Pulmonary artery endothelial cell (primary cell): ENCODE results near the gene TNFRSF14. TPM values are rescaled to one million over a fixed set of nuclear protein-coding genes. Genes with fewer than 3 reads are reported as not detected.
"Not testable (repeated sequence)": the region's sequence is repeated elsewhere in the genome, so short reads cannot be mapped to it uniquely, and the experiment has no call there.

Experiments
- DNase-seq: peaks from one replicate; pipeline ENCODE4 v3.0.0-alpha.2; 2011; ENCODE audit warnings: low read depth, low spot score
- total RNA-seq: library from RNA; depleted of rRNA; stranded (reverse); fragments of >200 nt; gene quantifications from 2 replicates; pipeline ENCODE4 v1.2.3, GENCODE V29; 2014

TNFRSF14 gene
- total RNA-seq, 1 donor from 2014 or later: 25.5 TPM

GRCh38 chr1:2553076-2553475, 3.1 kb upstream of the TNFRSF14 start:
- DNase-seq: not testable (repeated sequence)

- DNase-seq: no peak
Measured at GRCh38 chr1:2553871-2554620, 2.1 kb upstream of the TNFRSF14 start.

GRCh38 chr1:2554621-2555387, 1.4 kb upstream of the TNFRSF14 start:
- DNase-seq: no peak

- no peak for DNase-seq
Measured at GRCh38 chr1:2555634-2556276, 416 bp upstream of the TNFRSF14 start.

GRCh38 chr1:2556678-2557481, 709 bp downstream of the TNFRSF14 start:
- DNase-seq: no peak

- no peak for DNase-seq
Measured at GRCh38 chr1:2557482-2558400, 1.6 kb downstream of the TNFRSF14 start.

GRCh38 chr1:2558420-2558819, 2.2 kb downstream of the TNFRSF14 start:
- no peak for DNase-seq

- DNase-seq: no peak
Measured at GRCh38 chr1:2558861-2559260, 2.7 kb downstream of the TNFRSF14 start.

- no peak for DNase-seq
Measured at GRCh38 chr1:2559509-2560298, 3.5 kb downstream of the TNFRSF14 start.

- DNase-seq: no peak
Measured at GRCh38 chr1:2560299-2561073, 4.3 kb downstream of the TNFRSF14 start.

- no peak for DNase-seq
Measured at GRCh38 chr1:2561446-2561845, 5.3 kb downstream of the TNFRSF14 start.

- no peak for DNase-seq
Measured at GRCh38 chr1:2561898-2562895, 6.0 kb downstream of the TNFRSF14 start.

- no peak for DNase-seq
Measured at GRCh38 chr1:2563205-2563604, 7.0 kb downstream of the TNFRSF14 start.

- DNase-seq: no peak
Measured at GRCh38 chr1:2564006-2564814, 8.0 kb downstream of the TNFRSF14 start.

- DNase-seq: no peak
Measured at GRCh38 chr1:2564815-2565374, 8.7 kb downstream of the TNFRSF14 start.
